GM12872 (cell line): Measurements from ENCODE around the gene SLC30A2.

ENCODE experiments used
- CTCF ChIP-seq: IDR thresholded peaks from 3 replicates; pipeline ENCODE4 v1.5.1; 2011; ENCODE audit warnings: low read depth, mild to moderate bottlenecking, low read length, moderate library complexity; ENCODE audit not compliant: insufficient read depth

Gene SLC30A2

GRCh38 chr1:26077524-26077923, 31.6 kb upstream of the SLC30A2 start:
- no peak for TF ChIP-seq CTCF

- TF ChIP-seq CTCF, result no peak
Observed at GRCh38 chr1:26075421-26076144, 29.7 kb upstream of the SLC30A2 start.

GRCh38 chr1:26072305-26072704, 26.4 kb upstream of the SLC30A2 start:
- no peak for TF ChIP-seq CTCF

- TF ChIP-seq CTCF, result no peak
Observed at GRCh38 chr1:26070963-26071342, 25.0 kb upstream of the SLC30A2 start.

- no peak for TF ChIP-seq CTCF
Observed at GRCh38 chr1:26070296-26070962, 24.5 kb upstream of the SLC30A2 start.

GRCh38 chr1:26069941-26070295, 24.0 kb upstream of the SLC30A2 start:
- TF ChIP-seq CTCF, result no peak

- no peak for TF ChIP-seq CTCF
Observed at GRCh38 chr1:26067432-26067911, 21.6 kb upstream of the SLC30A2 start, which contains the start of gene TRIM63. Gene TRIM63 (minus strand): TSS chr1:26067630. CDS start chr1:26067494, 136 bp downstream.
